ENCODE measurements around the gene CXCL11. TPM values are rescaled to one million over a fixed set of nuclear protein-coding genes. Genes with fewer than 3 reads are reported as not detected.

CXCL11 gene
- total RNA-seq, 1 donor from 2014 or later, result not detected

GRCh38 chr4:76061421-76061820, 25.6 kb upstream of the CXCL11 start:
- H3K4me3 ChIP-seq, result no peak overlapping the region
- intact Hi-C loops (cut with DNase I), result no loop called here
- ATAC-seq, result no peak

DNA sequence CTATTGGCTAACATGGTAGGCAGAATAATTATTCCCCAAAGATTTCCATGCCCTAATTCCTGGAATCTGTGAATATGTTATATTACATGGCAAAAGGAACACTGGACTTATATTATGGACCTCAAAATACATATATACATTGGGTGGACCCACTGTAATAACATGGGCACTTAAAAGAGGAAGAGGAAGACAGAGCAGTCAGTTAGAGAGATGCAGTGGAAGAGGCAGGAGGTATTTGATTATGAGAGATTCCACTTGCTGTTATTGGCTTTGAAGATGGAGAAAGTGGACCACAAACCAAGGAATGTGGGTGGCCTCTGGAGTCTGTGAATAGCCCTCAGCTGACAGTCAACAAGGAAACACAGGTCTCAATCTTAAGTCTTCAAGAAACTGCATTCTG, 24.6 kb upstream of the CXCL11 start:
- ATAC-seq, result peak; percentile 54
- Histone ChIP-seq H3K36me3 (no peaks in the 10 kb centered on the region), H3K27ac (no peak overlapping the region), H3K4me1 (no peaks in the 10 kb centered on the region), H3K9me3 (no peaks in the 10 kb centered on the region), H3K27me3 (no peaks in the 10 kb centered on the region), H3K4me3 (no peak overlapping the region)
- intact Hi-C loops (cut with DNase I), result no loop called here
- TF ChIP-seq, protein P1, sequence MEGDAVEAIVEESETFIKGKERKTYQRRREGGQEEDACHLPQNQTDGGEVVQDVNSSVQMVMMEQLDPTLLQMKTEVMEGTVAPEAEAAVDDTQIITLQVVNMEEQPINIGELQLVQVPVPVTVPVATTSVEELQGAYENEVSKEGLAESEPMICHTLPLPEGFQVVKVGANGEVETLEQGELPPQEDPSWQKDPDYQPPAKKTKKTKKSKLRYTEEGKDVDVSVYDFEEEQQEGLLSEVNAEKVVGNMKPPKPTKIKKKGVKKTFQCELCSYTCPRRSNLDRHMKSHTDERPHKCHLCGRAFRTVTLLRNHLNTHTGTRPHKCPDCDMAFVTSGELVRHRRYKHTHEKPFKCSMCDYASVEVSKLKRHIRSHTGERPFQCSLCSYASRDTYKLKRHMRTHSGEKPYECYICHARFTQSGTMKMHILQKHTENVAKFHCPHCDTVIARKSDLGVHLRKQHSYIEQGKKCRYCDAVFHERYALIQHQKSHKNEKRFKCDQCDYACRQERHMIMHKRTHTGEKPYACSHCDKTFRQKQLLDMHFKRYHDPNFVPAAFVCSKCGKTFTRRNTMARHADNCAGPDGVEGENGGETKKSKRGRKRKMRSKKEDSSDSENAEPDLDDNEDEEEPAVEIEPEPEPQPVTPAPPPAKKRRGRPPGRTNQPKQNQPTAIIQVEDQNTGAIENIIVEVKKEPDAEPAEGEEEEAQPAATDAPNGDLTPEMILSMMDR (IDR thresholded peaks at IDR 0.05), result no peak
- no peak for DNase-seq

More at GRCh38 chr4:76061421-76061820, 25.6 kb upstream of the CXCL11 start:
- TF ChIP-seq, protein P1 (IDR thresholded peaks at IDR 0.05), result no peak
- no peak for DNase-seq
- Histone ChIP-seq H3K36me3 (no peaks in the 10 kb centered on the region), H3K4me1 (no peaks in the 10 kb centered on the region), H3K27me3 (no peaks in the 10 kb centered on the region), H3K27ac (no peak overlapping the region), H3K9me3 (no peaks in the 10 kb centered on the region)

GRCh38 chr4:76059750-76060149, 23.9 kb upstream of the CXCL11 start:
- no peak for DNase-seq
- TF ChIP-seq, protein P1 (IDR thresholded peaks at IDR 0.05), result no peak
- intact Hi-C loops (cut with DNase I), result no loop called here
- Histone ChIP-seq H3K27ac (no peak overlapping the region), H3K9me3 (no peaks in the 10 kb centered on the region), H3K4me3 (no peak overlapping the region), H3K4me1 (no peaks in the 10 kb centered on the region), H3K36me3 (no peaks in the 10 kb centered on the region), H3K27me3 (no peaks in the 10 kb centered on the region)
- peak; percentile 65 for ATAC-seq

GRCh38 chr4:76058888-76059426, 23.1 kb upstream of the CXCL11 start:
- no peaks in the 10 kb centered on the region for H3K4me1 ChIP-seq
- DNase-seq (no peak), ATAC-seq (peak; percentile 39)
- TF ChIP-seq, protein P1 (IDR thresholded peaks at IDR 0.05), result no peak
- H3K9me3 ChIP-seq, result no peaks in the 10 kb centered on the region
- H3K36me3 ChIP-seq, result no peaks in the 10 kb centered on the region
- no peak overlapping the region for H3K27ac ChIP-seq
- no peak overlapping the region for H3K4me3 ChIP-seq
- no peaks in the 10 kb centered on the region for H3K27me3 ChIP-seq
- intact Hi-C loops (cut with DNase I), result no loop called here

DNA sequence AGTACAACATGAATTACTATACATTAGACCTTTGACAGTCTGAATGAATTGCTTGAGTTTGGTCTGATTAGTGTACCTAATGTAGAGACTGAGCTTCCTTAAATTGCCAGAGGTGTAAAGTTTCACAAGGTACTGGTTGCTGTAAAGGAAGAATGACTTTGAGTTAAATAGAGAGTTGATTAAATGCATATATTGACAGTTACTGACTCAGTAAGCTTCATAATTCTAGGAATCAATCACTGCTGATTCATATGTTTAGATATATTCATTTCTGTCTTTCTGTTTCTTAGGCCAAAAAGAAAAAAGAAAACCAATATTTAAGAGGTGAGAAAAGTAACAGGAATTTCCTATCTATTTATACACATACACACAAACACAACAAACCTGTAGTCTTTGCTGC, 22.4 kb upstream of the CXCL11 start:
- intact Hi-C loops (cut with DNase I), result no loop called here

More for the DNA sequence above, 22.4 kb upstream of the CXCL11 start:
- Histone ChIP-seq H3K27me3 (no peaks in the 10 kb centered on the region), H3K9me3 (no peaks in the 10 kb centered on the region), H3K4me3 (no peak overlapping the region), H3K36me3 (no peaks in the 10 kb centered on the region), H3K27ac (no peak overlapping the region), H3K4me1 (no peaks in the 10 kb centered on the region)
- ATAC-seq (no peak), DNase-seq (no peak)
- TF ChIP-seq, protein P1 (IDR thresholded peaks at IDR 0.05), result no peak
